HTERT RPE-1 (cell line): ENCODE results near the gene SETD5.

Experiments used
- in situ Hi-C: fragments of 300-500 bp; cut with MboI; formaldehyde crosslinking; loops from 4 replicates; pipeline ENCODE4 v1.14.3; 2020; ENCODE audit warnings: low sequenced_read_pairs

SETD5 gene

DNA sequence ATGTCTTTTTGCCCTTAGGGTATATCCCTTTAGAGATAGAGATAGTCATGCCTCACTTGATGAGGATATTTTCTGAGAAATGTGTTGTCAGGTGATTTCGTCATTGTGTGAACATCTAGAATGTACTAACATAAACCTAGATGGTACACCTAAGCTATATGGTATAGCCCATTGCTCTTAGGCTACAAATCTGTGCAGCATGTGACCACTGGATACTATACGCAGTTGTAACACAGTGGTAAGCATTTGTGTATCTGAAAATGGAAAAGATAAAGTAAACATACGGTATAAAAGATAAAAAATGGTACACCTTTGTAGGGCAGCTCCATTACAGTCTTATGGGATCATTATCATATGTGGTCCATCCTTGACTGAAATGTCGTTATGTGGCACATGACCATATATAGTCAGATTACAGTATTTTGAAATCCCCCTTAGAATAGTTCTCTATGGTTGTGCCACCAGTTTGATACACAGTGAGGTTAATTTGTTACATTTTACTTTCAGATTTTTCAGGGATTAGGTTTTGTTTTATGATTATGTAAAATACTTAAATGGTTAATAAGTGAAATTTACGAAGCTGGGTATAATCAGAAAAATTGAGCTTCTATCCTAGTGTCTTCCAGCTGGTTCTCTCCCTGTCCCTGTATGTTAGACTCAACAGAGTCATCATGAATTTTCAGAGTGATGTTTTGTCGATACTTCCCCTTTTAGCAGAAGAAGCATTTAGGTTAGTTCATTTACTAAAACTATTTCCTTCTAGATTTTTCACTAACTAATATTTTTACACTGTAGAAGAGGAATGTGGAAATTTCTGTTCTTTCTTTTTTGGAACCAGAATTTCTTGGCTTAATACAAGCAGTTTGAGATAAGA lies 12.8 kb downstream of the SETD5 start:
- in situ Hi-C loops = no loop called here

DNA sequence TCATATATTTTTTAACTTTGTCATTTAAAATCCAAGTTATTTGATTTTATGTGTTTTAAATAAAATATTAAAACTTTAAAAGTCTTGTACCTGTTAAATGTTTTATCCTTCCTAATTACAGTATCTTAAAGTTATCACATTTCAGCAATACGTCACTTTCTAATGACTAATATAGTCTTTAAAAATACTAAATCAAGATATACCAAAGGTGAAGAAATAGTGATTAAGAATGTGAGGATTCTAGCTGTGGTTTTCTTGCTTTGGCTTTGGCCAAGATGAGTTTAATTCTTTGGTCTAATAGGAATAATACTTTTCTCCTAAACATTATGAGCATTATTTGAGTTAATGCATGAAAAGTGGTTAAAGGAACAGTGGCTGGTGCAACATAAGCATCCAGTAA lies 13.9 kb downstream of the SETD5 start:
- in situ Hi-C loops = no loop called here

DNA sequence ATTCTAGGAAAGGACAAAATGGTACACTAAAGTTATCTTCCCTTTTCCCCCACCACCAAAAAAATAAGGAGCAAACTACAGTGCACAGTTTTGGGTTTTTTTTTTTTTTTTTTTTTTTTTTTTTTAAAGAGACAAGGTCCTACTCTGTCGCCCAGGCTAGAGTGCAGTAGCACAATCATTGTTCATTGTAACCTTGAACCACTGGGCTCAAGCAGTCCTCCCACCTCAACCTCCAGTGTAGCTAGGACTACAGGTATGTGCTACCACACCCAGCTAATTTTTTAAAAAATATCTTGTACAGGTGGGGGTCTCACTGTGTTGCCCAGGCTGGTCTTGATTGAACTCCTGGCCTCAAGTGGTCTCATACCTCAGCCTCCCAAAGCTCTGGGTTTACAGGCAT lies 14.9 kb downstream of the SETD5 start:
- in situ Hi-C loops = no loop called here

DNA sequence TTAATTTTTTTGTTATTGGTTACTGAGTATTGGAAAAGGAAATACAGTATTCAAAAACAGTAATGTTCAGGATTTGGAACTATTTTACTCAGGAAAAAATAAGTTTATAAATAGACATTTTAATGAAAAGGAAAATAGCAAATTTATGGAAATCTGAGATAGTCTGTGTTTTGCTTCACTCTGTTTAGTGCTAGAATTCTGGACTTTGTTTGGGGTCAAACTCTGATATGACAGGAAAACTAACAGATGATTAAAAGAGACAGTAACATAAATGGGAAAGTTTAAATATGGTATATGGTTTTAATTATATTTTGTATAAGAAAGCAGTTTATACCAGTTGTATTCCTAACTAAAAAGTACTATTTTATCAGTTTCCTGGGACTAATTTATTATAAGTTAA lies 17.4 kb downstream of the SETD5 start:
- in situ Hi-C loops = no loop called here

GRCh38 chr3:9415485-9416138 lies 18.2 kb downstream of the SETD5 start:
- in situ Hi-C loops = no loop called here

GRCh38 chr3:9416139-9416780 lies 18.8 kb downstream of the SETD5 start:
- in situ Hi-C loops = no loop called here

GRCh38 chr3:9420850-9421549 lies 23.6 kb downstream of the SETD5 start:
- in situ Hi-C loops = no loop called here

DNA sequence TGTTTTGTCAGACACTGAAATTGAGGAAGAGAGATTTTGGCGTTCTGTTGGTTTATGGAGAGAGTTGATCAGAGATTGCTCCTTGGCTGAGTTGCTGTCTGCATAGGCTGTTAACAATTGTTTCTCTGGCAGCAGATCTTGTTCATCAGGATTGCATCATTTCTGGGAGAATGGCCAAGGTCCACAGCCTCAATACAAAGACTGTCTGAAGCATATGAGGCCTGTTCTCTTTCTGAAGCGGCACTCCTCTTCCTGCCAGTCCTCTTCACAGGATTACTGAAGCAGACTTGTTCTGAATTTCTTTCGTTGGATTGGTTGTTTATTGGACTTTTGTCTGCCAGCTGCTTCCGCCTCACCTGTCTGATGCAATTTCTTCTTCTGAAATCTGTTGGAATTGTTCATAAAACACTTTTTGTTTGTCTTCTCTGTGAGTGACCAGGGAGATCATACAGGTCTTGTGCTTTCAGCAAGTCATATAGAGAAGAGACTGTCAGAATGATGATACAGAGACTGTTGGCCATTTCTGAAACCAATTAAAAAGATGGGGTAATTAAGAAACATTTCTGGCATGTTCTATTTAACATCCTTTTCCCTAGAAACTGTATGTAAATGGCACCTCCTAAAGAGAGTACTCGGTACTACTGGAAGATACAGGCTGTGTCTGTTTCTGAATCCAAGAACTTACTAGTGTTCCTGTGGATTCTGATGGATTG lies 25.5 kb downstream of the SETD5 start:
- in situ Hi-C loops = no loop called here

DNA sequence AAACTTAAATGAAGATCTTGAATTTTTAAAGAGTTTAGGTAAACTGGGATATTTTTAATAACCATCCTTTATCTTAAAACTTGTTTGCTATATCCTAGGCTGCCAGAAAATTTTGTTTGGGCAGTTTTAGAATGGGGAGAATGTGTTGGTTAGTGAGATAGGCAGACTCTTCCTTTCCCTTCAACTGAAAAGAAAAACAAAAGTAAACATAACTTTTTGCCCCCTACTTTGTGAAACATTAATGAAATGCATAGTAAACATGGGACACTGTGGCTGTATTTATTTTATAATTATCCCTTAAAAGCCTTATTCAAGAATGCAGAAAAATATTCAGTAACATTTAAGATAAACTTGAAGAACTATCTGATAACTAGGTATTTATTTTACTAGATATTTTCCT lies 31.0 kb downstream of the SETD5 start:
- in situ Hi-C loops = no loop called here

GRCh38 chr3:9430733-9431132 lies 33.3 kb downstream of the SETD5 start:
- in situ Hi-C loops = no loop called here

GRCh38 chr3:9433627-9434521 lies 36.5 kb downstream of the SETD5 start:
- in situ Hi-C loops = no loop called here

DNA sequence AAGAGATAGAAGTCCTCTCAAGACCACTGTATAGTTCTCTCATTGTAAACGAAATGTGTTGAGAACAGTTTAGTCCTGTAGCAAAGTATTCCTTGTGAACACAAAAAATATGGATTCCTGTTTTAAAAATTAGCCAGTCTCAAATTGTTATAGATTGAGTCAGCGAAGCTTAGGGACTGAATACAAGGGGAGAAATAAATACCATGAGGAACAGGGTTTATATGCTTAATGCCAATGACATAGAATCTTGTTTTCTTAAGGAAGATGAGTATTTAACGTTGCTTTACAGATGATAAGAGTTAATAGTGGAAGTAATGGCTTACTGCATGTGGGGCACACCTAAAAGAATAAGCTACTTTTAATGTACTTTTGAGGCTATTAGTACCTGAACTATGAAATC lies 37.9 kb downstream of the SETD5 start:
- in situ Hi-C loops = no loop called here

DNA sequence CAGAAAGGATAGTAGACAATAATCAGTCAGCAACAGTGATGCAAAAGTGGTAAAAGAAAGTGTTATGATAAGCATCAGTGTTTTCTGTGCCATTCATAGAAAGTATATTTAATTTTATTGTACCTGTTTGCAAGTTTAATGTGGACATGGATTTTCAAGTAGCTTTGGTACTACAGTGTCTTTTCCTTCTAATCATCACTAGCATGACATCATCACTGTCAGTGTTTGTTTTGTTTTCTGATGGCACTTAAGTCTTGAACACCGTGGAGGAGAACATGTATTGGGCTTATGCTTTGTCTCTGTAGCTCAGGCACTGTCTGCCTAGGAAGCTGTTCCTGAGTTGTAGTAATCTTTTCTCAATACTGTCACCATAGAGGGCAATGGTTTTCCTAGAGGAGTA lies 41.9 kb downstream of the SETD5 start:
- in situ Hi-C loops = no loop called here

- in situ Hi-C loops = no loop called here
Observed at GRCh38 chr3:9441501-9442221, 44.2 kb downstream of the SETD5 start.

DNA sequence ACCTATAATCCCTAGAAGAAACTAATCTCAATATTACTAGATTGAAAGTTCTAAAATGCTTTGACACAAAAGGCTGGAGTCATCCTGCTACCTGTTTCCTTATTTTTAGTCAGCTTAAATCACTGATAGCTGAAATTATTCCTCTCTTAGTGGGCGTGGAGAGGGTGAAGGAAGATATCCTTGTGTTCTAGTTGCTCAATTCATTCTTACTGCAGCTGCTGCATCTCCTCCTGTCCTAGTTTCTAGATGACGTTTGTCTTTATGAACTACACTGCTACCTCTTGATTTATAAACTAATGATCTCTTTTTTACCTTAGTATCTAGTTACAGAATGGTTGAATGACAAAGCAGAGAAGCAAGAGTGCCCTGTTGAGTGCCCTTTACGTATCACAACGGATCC lies 50.7 kb downstream of the SETD5 start:
- in situ Hi-C loops = no loop called here

DNA sequence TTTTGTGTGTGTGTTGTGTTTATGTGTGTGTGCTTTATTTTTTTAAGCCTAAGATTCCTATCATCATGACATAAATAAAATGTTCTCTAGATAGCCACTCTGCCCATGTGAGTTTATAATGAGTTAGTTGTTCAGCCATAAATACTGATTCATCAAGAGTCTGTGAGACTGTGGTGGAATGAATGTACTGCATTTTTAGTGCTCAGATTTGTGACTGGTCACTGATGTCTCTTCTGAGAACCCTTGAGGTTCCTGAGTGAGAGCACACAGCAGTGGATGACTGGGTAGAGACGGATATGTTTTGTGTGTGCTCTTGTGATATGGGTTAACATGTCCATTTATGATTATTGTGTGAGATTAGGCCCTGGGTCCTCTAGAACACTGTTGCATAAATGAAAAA lies 51.2 kb downstream of the SETD5 start:
- in situ Hi-C loops = no loop called here

- in situ Hi-C loops = no loop called here
Observed at GRCh38 chr3:9450126-9450525, 52.7 kb downstream of the SETD5 start.

GRCh38 chr3:9450991-9451390 lies 53.6 kb downstream of the SETD5 start:
- in situ Hi-C loops = no loop called here

- in situ Hi-C loops = no loop called here
Observed at GRCh38 chr3:9452417-9452816, 55.0 kb downstream of the SETD5 start.
